ENCODE measurements around the gene DSP.

DNA sequence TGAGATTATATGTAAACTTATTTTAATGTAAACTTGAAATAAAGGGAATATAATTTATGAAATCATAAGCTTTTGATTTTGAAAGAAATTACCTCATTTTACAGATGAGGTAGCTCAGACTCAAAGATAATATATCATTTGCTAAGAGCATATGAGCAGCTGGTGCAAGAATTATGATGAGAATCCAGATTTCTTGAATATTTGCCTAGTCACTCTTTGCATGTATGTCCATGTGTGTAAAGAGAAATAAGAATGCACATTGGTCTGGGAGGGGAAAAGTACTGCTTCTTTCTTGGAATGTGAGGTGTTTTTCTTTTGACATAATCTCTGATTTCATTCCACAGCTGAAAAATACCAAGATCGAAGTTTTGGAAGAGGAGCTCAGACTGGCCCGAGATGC lies 37.5 kb downstream of the DSP start:
- TF ChIP-seq, protein P1, sequence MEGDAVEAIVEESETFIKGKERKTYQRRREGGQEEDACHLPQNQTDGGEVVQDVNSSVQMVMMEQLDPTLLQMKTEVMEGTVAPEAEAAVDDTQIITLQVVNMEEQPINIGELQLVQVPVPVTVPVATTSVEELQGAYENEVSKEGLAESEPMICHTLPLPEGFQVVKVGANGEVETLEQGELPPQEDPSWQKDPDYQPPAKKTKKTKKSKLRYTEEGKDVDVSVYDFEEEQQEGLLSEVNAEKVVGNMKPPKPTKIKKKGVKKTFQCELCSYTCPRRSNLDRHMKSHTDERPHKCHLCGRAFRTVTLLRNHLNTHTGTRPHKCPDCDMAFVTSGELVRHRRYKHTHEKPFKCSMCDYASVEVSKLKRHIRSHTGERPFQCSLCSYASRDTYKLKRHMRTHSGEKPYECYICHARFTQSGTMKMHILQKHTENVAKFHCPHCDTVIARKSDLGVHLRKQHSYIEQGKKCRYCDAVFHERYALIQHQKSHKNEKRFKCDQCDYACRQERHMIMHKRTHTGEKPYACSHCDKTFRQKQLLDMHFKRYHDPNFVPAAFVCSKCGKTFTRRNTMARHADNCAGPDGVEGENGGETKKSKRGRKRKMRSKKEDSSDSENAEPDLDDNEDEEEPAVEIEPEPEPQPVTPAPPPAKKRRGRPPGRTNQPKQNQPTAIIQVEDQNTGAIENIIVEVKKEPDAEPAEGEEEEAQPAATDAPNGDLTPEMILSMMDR (IDR thresholded peaks at IDR 0.05; ENCODE audit: insufficient read depth, low read length), result no peak
- TF ChIP-seq GABPA (IDR thresholded peaks at IDR 0.05; ENCODE audit: low read depth), result no peak
- TF ChIP-seq POLR2AphosphoS5 (IDR thresholded peaks at IDR 0.05; ENCODE audit: low read depth), result no peak
